ENCODE results near the gene SUGCT. TPM values are rescaled to one million over a fixed set of nuclear protein-coding genes. Genes with fewer than 3 reads are reported as not detected.

The SUGCT gene
- total and polyA plus RNA-seq, 9 of the 15 experiments (the other 6 are each of a cell fraction or from before 2014, with no cell fraction given): 0.58 to 2.5 (median 1.4) TPM

- Histone ChIP-seq H3K36me3 (ENCODE audit: control insufficient read depth, insufficient read depth, low read length) (peaks cover 75% of the 10 kb centered on the region; the same call in 2 of the 3 replicates), H2AFZ (ENCODE audit: low read depth, low read length) (no peak overlapping the region), H3K9ac (ENCODE audit: insufficient read depth in 1 of 2, low read depth in 2 of 2, low read length in 2 of 2) (no peak overlapping the region), H3K4me2 (ENCODE audit: insufficient read depth, low read length) (no peak overlapping the region), H3K9me1 (ENCODE audit: control insufficient read depth, insufficient read depth, low read length) (no peaks in the 10 kb centered on the region), H4K20me1 (replicated peaks; ENCODE audit: control insufficient read depth, insufficient read depth, low read length) (0 out of 2 replicates have a peak, but pooled peaks cover 3% of the 10 kb centered on the region), H3K79me2 (ENCODE audit: control insufficient read depth, insufficient read depth, low read length) (no peaks in the 10 kb centered on the region), H3K9me3 (replicated peaks; ENCODE audit: control insufficient read depth, insufficient read depth, low read depth, low read length) (no peaks in the 10 kb centered on the region), H3K4me3 (no peak overlapping the region), H3K4me1 (replicated peaks in 1 of 2; ENCODE audit: control insufficient read depth in 2 of 2, insufficient read depth in 2 of 2, low read length in 2 of 2) (no peaks in the 10 kb centered on the region), H3K27ac (ENCODE audit: extremely low read depth, low read depth, low read length) (no peak overlapping the region), H3K27me3 (ENCODE audit: control insufficient read depth in 2 of 2, insufficient read depth in 2 of 2, low read length in 2 of 2) (no peaks in the 10 kb centered on the region)
- POLR2A ChIA-PET: no interaction called here
- intact Hi-C loops (cut with micrococcal nuclease) (no loop called here), in situ Hi-C loops (cut with MboI) (no loop called here)
- CTCF ChIA-PET (ENCODE audit: low intra/inter-chr PET ratio): no interaction called here
- TF ChIP-seq ZNF639 (CRISPR knock-in tag; conservative IDR thresholded peaks at IDR 0.05 in 1 of 2, IDR thresholded peaks at IDR 0.05 in 1 of 2): no peak
- TF ChIP-seq TBP (optimal IDR thresholded peaks at IDR 0.05; ENCODE audit: low read depth, low read length): no peak
- TF ChIP-seq SIRT6 (IDR thresholded peaks at IDR 0.05; ENCODE audit: low read depth, low read length): no peak
- TF ChIP-seq ZC3H4 (CRISPR knock-in tag; IDR thresholded peaks at IDR 0.05; ENCODE audit: borderline replicate concordance): no peak
- TF ChIP-seq HEY1 (CRISPR knock-in tag; IDR thresholded peaks at IDR 0.05; ENCODE audit: borderline replicate concordance): no peak
- no peak for TF ChIP-seq CBFA2T3 (IDR thresholded peaks at IDR 0.05)
- no peak for TF ChIP-seq ZNF431 (CRISPR knock-in tag; IDR thresholded peaks at IDR 0.05)
- 100% methylated on average over 2 of the region's 2 CpGs for WGBS (ENCODE audit: insufficient coverage, low coverage, missing lambda C conversion rate)
- BruUV-seq (replicated peaks): no TSS peak
- ATAC-seq (no peak), DNase-seq (ENCODE audit: extremely low read depth in 1 of 4, low spot score in 3 of 4) (no peak), FAIRE-seq (no peak)
Measured at GRCh38 chr7:40092182-40092581, 42.6 kb upstream of the SUGCT start.

Data from K562 (cell line).